ENCODE results near the gene ATP11B. TPM values are rescaled to one million over a fixed set of nuclear protein-coding genes. Genes with fewer than 3 reads are reported as not detected.
A peak's percentile ranks its signal among the peaks of the same experiment; 100 is the strongest.

Gene ATP11B
- polyA plus RNA-seq, 3 donors = 11.1 to 25.1 (median 13.5) TPM

- H3K36me3 ChIP-seq (replicated peaks in 1 of 2; ENCODE audit: control insufficient read depth in 1 of 2, insufficient read depth in 2 of 2, low read length in 2 of 2) = peaks cover 5 to 9% of the 10 kb centered on the region in 2 donors
- no peak overlapping the region for H3K4me3 ChIP-seq (replicated peaks in 1 of 3; ENCODE audit: low read depth in 2 of 3, low read length in 3 of 3)
- TF ChIP-seq, protein P1, sequence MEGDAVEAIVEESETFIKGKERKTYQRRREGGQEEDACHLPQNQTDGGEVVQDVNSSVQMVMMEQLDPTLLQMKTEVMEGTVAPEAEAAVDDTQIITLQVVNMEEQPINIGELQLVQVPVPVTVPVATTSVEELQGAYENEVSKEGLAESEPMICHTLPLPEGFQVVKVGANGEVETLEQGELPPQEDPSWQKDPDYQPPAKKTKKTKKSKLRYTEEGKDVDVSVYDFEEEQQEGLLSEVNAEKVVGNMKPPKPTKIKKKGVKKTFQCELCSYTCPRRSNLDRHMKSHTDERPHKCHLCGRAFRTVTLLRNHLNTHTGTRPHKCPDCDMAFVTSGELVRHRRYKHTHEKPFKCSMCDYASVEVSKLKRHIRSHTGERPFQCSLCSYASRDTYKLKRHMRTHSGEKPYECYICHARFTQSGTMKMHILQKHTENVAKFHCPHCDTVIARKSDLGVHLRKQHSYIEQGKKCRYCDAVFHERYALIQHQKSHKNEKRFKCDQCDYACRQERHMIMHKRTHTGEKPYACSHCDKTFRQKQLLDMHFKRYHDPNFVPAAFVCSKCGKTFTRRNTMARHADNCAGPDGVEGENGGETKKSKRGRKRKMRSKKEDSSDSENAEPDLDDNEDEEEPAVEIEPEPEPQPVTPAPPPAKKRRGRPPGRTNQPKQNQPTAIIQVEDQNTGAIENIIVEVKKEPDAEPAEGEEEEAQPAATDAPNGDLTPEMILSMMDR (IDR thresholded peaks at IDR 0.05) = no peak
- H3K4me1 ChIP-seq (ENCODE audit: control insufficient read depth in 1 of 2, insufficient read depth in 2 of 2, low read length in 2 of 2) = no peaks in the 10 kb centered on the region
- no peak overlapping the region for H2AFZ ChIP-seq (ENCODE audit: insufficient read depth, low read depth, low read length, poor library complexity, severe bottlenecking)
- H4K20me1 ChIP-seq (ENCODE audit: insufficient read depth, low read length) = peaks cover 99% of the 10 kb centered on the region
- Mint-ChIP-seq H3K4me1 (peaks cover 10% of the 10 kb centered on the region), H3K36me3 (peaks cover 5 to 10% of the 10 kb centered on the region in 2 donors), H3K9me3 (no peaks in the 10 kb centered on the region), H3K4me3 (no peak overlapping the region), H3K27ac (peak overlapping the region in 2 of 7 donors; percentile 11 to 32), H3K27me3 (ENCODE audit: low read depth in 3 of 3) (peaks cover 0 to 2% (median 0%) of the 10 kb centered on the region in 3 donors)
- H3K27ac ChIP-seq (ENCODE audit: low read depth in 1 of 2, low read length in 2 of 2) = no peak overlapping the region
- DNase-seq = no peak
- WGBS (ENCODE audit: insufficient coverage) = no CpG with 5 or more reads among the region's 1 CpG
- no peaks in the 10 kb centered on the region for H3K9me3 ChIP-seq (replicated peaks in 1 of 2; ENCODE audit: control insufficient read depth in 1 of 2, insufficient read depth in 1 of 2, low read length in 2 of 2)
- H3K27me3 ChIP-seq (ENCODE audit: control insufficient read depth in 2 of 2, insufficient read depth in 2 of 2, low read length in 2 of 2) = no peaks in the 10 kb centered on the region
- no peak overlapping the region for H3K4me2 ChIP-seq (replicated peaks; ENCODE audit: extremely low read depth, low read length, poor library complexity, severe bottlenecking)
- intact Hi-C loops (cut with micrococcal nuclease) = no loop called here
- H3K9ac ChIP-seq (ENCODE audit: insufficient read depth, low read length, poor library complexity, severe bottlenecking) = no peak overlapping the region
- H3K79me2 ChIP-seq (ENCODE audit: insufficient read depth, low read length) = peaks cover 100% of the 10 kb centered on the region
Measured at GRCh38 chr3:182812123-182812522, 18.8 kb downstream of the ATP11B start.

GRCh38 chr3:182814419-182815062 is 21.2 kb downstream of the ATP11B start:
- H3K4me2 ChIP-seq (replicated peaks; ENCODE audit: extremely low read depth, low read length, poor library complexity, severe bottlenecking) = no peak overlapping the region
- H3K36me3 Mint-ChIP-seq = peaks cover 5 to 9% of the 10 kb centered on the region in 2 donors
- peak overlapping the region in 3 of 7 donors; percentile 4 to 69 (median 41) for H3K27ac Mint-ChIP-seq
- no peak overlapping the region for H3K4me3 Mint-ChIP-seq
- H3K27me3 Mint-ChIP-seq (ENCODE audit: low read depth in 3 of 3) = no peaks in the 10 kb centered on the region
- no peak overlapping the region for H3K27ac ChIP-seq (ENCODE audit: low read depth in 1 of 2, low read length in 2 of 2)
- peaks cover 15% of the 10 kb centered on the region for H3K4me1 Mint-ChIP-seq
- peaks cover 99% of the 10 kb centered on the region for H3K79me2 ChIP-seq (ENCODE audit: insufficient read depth, low read length)
- H3K4me3 ChIP-seq (replicated peaks in 1 of 3; ENCODE audit: low read depth in 2 of 3, low read length in 3 of 3) = no peak overlapping the region
- no peak for DNase-seq
- H3K9me3 ChIP-seq (replicated peaks in 1 of 2; ENCODE audit: control insufficient read depth in 1 of 2, insufficient read depth in 1 of 2, low read length in 2 of 2) = no peaks in the 10 kb centered on the region
- 90% methylated on average over 3 of the region's 4 CpGs for WGBS (ENCODE audit: insufficient coverage)
- no peaks in the 10 kb centered on the region for H3K27me3 ChIP-seq (ENCODE audit: control insufficient read depth in 2 of 2, insufficient read depth in 2 of 2, low read length in 2 of 2)
- TF ChIP-seq, protein P1 (IDR thresholded peaks at IDR 0.05) = no peak
- H3K9me3 Mint-ChIP-seq = no peaks in the 10 kb centered on the region
- peaks cover 5 to 12% of the 10 kb centered on the region in 2 donors for H3K36me3 ChIP-seq (replicated peaks in 1 of 2; ENCODE audit: control insufficient read depth in 1 of 2, insufficient read depth in 2 of 2, low read length in 2 of 2)
- H4K20me1 ChIP-seq (ENCODE audit: insufficient read depth, low read length) = peaks cover 100% of the 10 kb centered on the region
- no peak overlapping the region for H3K9ac ChIP-seq (ENCODE audit: insufficient read depth, low read length, poor library complexity, severe bottlenecking)
- no peak overlapping the region for H2AFZ ChIP-seq (ENCODE audit: insufficient read depth, low read depth, low read length, poor library complexity, severe bottlenecking)
- no peaks in the 10 kb centered on the region for H3K4me1 ChIP-seq (ENCODE audit: control insufficient read depth in 1 of 2, insufficient read depth in 2 of 2, low read length in 2 of 2)
- intact Hi-C loops (cut with micrococcal nuclease) = no loop called here
